Small intestine (tissue), 7 donors: ENCODE results near the gene RPS6KA5. TPM values are rescaled to one million over a fixed set of nuclear protein-coding genes. Genes with fewer than 3 reads are reported as not detected.

Experiments used
- DNase-seq, 2 donors: peaks; one replicate each; pipeline versions ENCODE4 v3.0.0 to v3.0.0-alpha.2; 2013
- FAIRE-seq: peaks from 2 replicates; lab custom pipeline; 2012; peaks lifted over from hg19 to GRCh38; lab: Jason Lieb, UNC
- H3K27ac ChIP-seq, 3 donors: one replicate each; pipeline ENCODE4 v1.5.1; 2013; ENCODE audit warnings: low read length in 2 of 3, mild to moderate bottlenecking in 2 of 3, control low read depth in 1 of 3, inconsistent platforms in 1 of 3, low read depth in 1 of 3, moderate library complexity in 1 of 3
- H3K27me3 ChIP-seq, 3 donors: one replicate each; pipeline ENCODE4 v1.6.1; 2013; ENCODE audit warnings: low read length in 3 of 3, inconsistent platforms in 1 of 3; ENCODE audit not compliant: control insufficient read depth in 3 of 3, insufficient read depth in 3 of 3
- H3K36me3 ChIP-seq, 3 donors: one replicate each; pipeline ENCODE4 v1.6.1; 2013; ENCODE audit warnings: low read length in 3 of 3, inconsistent platforms in 1 of 3, low read depth in 1 of 3, mild to moderate bottlenecking in 1 of 3, moderate library complexity in 1 of 3; ENCODE audit not compliant: control insufficient read depth in 3 of 3, insufficient read depth in 2 of 3
- H3K4me1 ChIP-seq, 3 donors: one replicate each; pipeline ENCODE4 v1.6.1; 2013; ENCODE audit warnings: low read length in 2 of 3, inconsistent platforms in 1 of 3, low read depth in 1 of 3, mild to moderate bottlenecking in 1 of 3, moderate library complexity in 1 of 3; ENCODE audit not compliant: control insufficient read depth in 3 of 3, insufficient read depth in 2 of 3
- H3K4me3 ChIP-seq, 3 donors: one replicate each; pipeline ENCODE4 v1.5.1; 2013; ENCODE audit warnings: low read length in 3 of 3, control low read depth in 1 of 3, inconsistent platforms in 1 of 3, low read depth in 1 of 3, mild to moderate bottlenecking in 1 of 3, moderate library complexity in 1 of 3
- H3K9me3 ChIP-seq, 2 donors: one replicate each; pipeline ENCODE4 v1.6.1; 2013; ENCODE audit warnings: low read depth in 1 of 2, low read length in 1 of 2; ENCODE audit not compliant: control insufficient read depth in 2 of 2, insufficient read depth in 1 of 2
- WGBS, 3 donors: extraction: QIAGEN DNeasy Blood & Tissue Kit; methylation state at CpG; one replicate each; pipeline ENCODE4 v1.1.7; 2013; 5-methylcytosine and 5-hydroxymethylcytosine counted together
- polyA plus RNA-seq, 4 donors: library from polyadenylated mRNA; stranded (reverse) in 3 of 4; unstranded in 1 of 4; fragments of 200-250 nt in 3 of 4; fragments of 120-200 nt in 1 of 4; gene quantifications; one replicate each; pipeline versions ENCODE4 v1.2.1 to v1.2.3, GENCODE V29; 2013
- donor health status: healthy with polysubstance abuse.
- donor health status: control.
- donor health status: control.
- donor health status: Bipolar disorder and iron deficiency.
- donor health status: healthy.

RPS6KA5 gene
- polyA plus RNA-seq, 4 donors, result 1.9 to 9.5 (median 3.8) TPM

- Histone ChIP-seq H3K27ac (no peak overlapping the region), H3K9me3 (peaks cover 0 to 24% of the 10 kb centered on the region in 2 donors), H3K27me3 (peaks cover 0 to 9% (median 0%) of the 10 kb centered on the region in 3 donors), H3K4me3 (no peak overlapping the region), H3K36me3 (no peaks in the 10 kb centered on the region), H3K4me1 (no peaks in the 10 kb centered on the region)
- peak; percentile 23 to 24 for DNase-seq
- 47 to 76% (median 69%) methylated on average over 5 of the region's 5 CpGs for WGBS, 3 donors
- no peak for FAIRE-seq
Observed at GRCh38 chr14:90819734-90820393, 240.6 kb downstream of the RPS6KA5 start.

DNA sequence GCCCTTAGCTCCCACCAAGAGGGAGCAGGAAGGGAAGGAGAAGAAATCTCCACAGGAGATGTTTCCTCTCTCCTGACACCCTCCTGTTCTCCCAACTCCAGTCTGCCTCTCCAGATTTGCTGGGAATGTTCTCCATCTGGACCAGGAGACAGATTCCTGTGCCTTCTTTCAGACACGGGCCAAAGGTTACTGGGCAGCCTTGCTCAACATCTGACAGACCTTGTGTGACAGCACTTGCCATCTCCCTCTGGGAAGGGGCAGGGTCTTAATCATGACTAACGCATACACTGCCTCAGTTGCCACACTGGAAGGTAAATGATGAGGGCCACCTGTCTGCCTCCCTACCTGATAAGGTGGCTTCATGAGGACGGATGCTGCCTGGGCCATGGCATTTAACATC is 241.7 kb downstream of the RPS6KA5 start:
- H3K36me3 ChIP-seq, result no peaks in the 10 kb centered on the region
- H3K27ac ChIP-seq, result no peak overlapping the region
- FAIRE-seq (no peak), DNase-seq (no peak)
- no peak overlapping the region for H3K4me3 ChIP-seq
- H3K9me3 ChIP-seq, result peaks cover 0 to 15% of the 10 kb centered on the region in 2 donors
- peaks cover 0 to 11% (median 0%) of the 10 kb centered on the region in 3 donors for H3K27me3 ChIP-seq
- no peaks in the 10 kb centered on the region for H3K4me1 ChIP-seq
- 63 to 85% (median 65%) methylated on average over 3 of the region's 3 CpGs for WGBS, 3 donors

DNA sequence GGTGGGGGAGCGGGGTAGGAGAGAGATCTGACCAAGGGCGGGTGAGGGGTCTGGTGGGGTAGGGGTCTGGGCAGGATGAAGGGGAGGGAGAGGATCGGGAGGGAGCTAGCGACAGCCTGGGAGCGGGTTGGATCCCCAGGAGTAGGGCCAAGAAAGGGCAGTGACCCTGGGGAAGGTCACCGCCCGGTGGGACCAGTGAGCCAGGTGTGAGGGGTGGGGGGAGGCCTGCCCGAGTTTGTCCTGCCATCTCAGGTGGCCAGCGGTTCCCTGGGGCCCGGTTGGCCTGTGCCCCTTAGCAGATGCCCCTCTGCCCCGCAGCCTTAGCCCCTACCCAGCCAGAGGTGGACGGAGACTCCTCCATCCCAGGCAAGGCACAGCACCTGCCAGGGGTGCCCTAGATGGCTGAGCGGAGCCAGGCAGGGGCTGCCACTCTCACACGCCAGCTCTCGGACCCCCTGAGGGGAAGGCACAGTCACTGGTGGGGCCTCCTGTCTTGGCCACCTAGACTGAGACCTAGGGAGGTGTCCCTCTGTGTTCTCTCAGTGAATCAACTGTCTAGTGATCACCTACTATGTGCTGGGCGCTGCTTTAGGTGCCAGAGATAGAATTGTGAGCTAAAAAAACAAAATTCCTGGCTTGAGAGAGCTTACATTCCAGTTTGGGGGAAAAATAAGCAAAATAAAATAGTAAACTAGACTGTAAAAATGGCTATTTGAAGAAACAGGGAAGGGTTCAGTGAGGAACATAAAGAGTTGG is 243.6 kb downstream of the RPS6KA5 start:
- 40 to 48% (median 46%) methylated on average over 14 to 16 of the region's 16 CpGs for WGBS, 3 donors

DNA sequence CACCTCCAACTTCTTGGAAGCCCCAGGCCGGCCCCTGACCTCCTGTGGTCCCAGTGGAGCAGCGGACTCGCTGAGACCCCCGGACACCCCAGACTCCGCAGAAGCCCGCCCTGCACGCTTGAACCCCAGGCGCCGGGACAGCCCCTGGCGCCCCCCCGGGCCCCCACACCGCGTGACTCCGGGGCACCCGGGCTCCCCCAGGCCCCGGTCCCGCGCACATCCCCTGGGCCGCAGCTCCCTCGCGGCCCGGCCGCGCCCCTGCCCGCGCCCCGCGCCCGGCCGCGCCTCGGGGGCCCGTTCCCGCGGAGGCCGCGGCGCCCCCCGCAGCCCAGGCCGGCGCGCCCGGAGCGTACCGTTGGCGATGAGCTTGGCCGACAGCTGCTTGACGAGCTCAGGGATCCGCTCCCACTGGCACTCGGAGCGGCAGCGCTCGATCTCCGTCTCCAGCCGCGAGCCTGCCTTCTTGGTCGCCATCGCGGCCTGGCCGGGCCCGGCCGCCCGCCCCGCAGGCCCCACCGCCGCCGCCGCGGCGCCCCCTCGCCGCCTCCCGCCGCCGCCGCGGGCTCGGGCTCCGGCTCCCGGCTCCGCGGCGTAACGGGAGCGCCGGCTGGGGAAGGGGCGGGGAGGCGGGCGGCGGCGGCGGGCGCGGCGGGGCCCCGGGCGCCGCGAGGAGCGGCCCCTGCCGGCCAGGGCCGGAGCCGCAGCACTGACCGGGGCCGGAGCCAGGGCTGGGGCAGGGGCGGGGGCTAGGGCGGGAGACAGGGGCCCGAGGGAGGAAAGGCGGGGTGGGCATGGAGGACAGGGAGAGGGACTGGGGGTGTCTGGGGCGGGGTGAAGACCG is 244.4 kb downstream of the RPS6KA5 start, which contains the start of gene TTC7B:
Gene TTC7B (minus strand): TSS at position 609 of the 841 bp plus-strand sequence. CDS start 135 bp downstream, at position 474.
- H3K27ac ChIP-seq, result no peak within 1 kb of the TSS
- DNase-seq, result peak in 1 of 2 donors; percentile 47
- FAIRE-seq, result no peak
- no peaks in the 10 kb centered on the region for H3K36me3 ChIP-seq
- peaks cover 0 to 11% (median 0%) of the 10 kb centered on the region in 3 donors for H3K27me3 ChIP-seq
- H3K4me1 ChIP-seq, result no peaks in the 10 kb centered on the region
- 2 to 4% (median 4%) methylated on average over 61 to 111 of the region's 111 CpGs for WGBS, 3 donors
- H3K9me3 ChIP-seq, result no peaks in the 10 kb centered on the region
- peak within 1 kb of the TSS; percentile 43 to 71 (median 45) for H3K4me3 ChIP-seq

More for the DNA sequence above, 243.6 kb downstream of the RPS6KA5 start:
- Histone ChIP-seq H3K9me3 (no peaks in the 10 kb centered on the region), H3K27ac (no peak overlapping the region), H3K27me3 (peaks cover 0 to 11% (median 0%) of the 10 kb centered on the region in 3 donors), H3K36me3 (no peaks in the 10 kb centered on the region), H3K4me1 (no peaks in the 10 kb centered on the region), H3K4me3 (no peak overlapping the region)
- no peak for DNase-seq
- no peak for FAIRE-seq

GRCh38 chr14:90815572-90815821 is 244.9 kb downstream of the RPS6KA5 start:
- FAIRE-seq (no peak), DNase-seq (no peak)
- H3K4me3 ChIP-seq, result peak overlapping the region; percentile 43 to 71 (median 45)
- H3K36me3 ChIP-seq, result no peaks in the 10 kb centered on the region
- no peak overlapping the region for H3K27ac ChIP-seq
- 42 to 79% (median 70%) methylated on average over 5 of the region's 5 CpGs for WGBS, 3 donors
- peaks cover 0 to 11% (median 0%) of the 10 kb centered on the region in 3 donors for H3K27me3 ChIP-seq
- no peaks in the 10 kb centered on the region for H3K4me1 ChIP-seq
- no peaks in the 10 kb centered on the region for H3K9me3 ChIP-seq

- FAIRE-seq, result no peak
- H3K4me1 ChIP-seq, result no peaks in the 10 kb centered on the region
- no peak overlapping the region for H3K27ac ChIP-seq
Observed at GRCh38 chr14:90814806-90815571, 245.5 kb downstream of the RPS6KA5 start.

DNA sequence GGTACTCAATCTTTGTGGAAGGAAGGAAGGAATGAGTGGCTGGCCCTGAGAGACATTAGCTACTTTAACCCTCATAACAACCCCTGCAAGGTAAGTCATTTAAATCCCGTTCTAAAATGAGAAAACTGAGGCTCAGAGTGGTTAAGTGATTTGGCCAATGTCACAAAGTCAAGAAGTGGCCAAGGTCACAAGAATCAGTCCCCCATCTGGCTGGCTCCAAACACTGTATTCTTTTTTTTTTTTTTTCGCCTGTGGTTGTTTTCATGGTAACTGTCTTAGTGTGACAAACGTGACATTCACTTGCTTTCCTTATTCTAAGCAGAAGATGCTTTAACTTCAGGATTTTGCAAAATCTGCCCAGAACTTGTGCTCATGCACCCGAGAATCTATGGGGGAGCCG is 247.0 kb downstream of the RPS6KA5 start:
- no peak for FAIRE-seq
- no peaks in the 10 kb centered on the region for H3K9me3 ChIP-seq
- no peak overlapping the region for H3K27ac ChIP-seq
- no peak for DNase-seq
- peaks cover 0 to 11% (median 0%) of the 10 kb centered on the region in 3 donors for H3K27me3 ChIP-seq
- WGBS, 3 donors, result 80 to 85% (median 81%) methylated on average over 5 of the region's 5 CpGs
- no peaks in the 10 kb centered on the region for H3K36me3 ChIP-seq
- no peaks in the 10 kb centered on the region for H3K4me1 ChIP-seq
- H3K4me3 ChIP-seq, result no peak overlapping the region

More at GRCh38 chr14:90814806-90815571, 245.5 kb downstream of the RPS6KA5 start:
- 63 to 67% (median 67%) methylated on average over 13 of the region's 13 CpGs for WGBS, 3 donors
- Histone ChIP-seq H3K27me3 (peaks cover 0 to 11% (median 0%) of the 10 kb centered on the region in 3 donors), H3K4me3 (peak overlapping the region in 2 of 3 donors; percentile 4 to 43), H3K36me3 (no peaks in the 10 kb centered on the region), H3K9me3 (no peaks in the 10 kb centered on the region)
- no peak for DNase-seq
